AG09309 (cell line): ENCODE data around the gene AFTPH.

Experiments used
- DNase-seq: peaks from one replicate; pipeline ENCODE4 v3.0.0-alpha.2; 2010; ENCODE audit warnings: low read depth
- H3K4me3 ChIP-seq: 2 replicates; pipeline ENCODE4 v1.5.1; 2011; ENCODE audit warnings: mild to moderate bottlenecking, low read depth, low read length, moderate library complexity; ENCODE audit not compliant: control insufficient read depth
- CTCF ChIP-seq: IDR thresholded peaks from 2 replicates; pipeline ENCODE4 v1.5.1; 2011; ENCODE audit warnings: mild to moderate bottlenecking, low read depth, low read length, inconsistent platforms; ENCODE audit not compliant: insufficient read depth, control insufficient read depth; ENCODE audit errors: missing control alignments

Gene AFTPH

GRCh38 chr2:64626146-64626809, 102.2 kb downstream of the AFTPH start:
- TF ChIP-seq CTCF: no peak
- H3K4me3 ChIP-seq: no peak overlapping the region
- DNase-seq: no peak

DNA sequence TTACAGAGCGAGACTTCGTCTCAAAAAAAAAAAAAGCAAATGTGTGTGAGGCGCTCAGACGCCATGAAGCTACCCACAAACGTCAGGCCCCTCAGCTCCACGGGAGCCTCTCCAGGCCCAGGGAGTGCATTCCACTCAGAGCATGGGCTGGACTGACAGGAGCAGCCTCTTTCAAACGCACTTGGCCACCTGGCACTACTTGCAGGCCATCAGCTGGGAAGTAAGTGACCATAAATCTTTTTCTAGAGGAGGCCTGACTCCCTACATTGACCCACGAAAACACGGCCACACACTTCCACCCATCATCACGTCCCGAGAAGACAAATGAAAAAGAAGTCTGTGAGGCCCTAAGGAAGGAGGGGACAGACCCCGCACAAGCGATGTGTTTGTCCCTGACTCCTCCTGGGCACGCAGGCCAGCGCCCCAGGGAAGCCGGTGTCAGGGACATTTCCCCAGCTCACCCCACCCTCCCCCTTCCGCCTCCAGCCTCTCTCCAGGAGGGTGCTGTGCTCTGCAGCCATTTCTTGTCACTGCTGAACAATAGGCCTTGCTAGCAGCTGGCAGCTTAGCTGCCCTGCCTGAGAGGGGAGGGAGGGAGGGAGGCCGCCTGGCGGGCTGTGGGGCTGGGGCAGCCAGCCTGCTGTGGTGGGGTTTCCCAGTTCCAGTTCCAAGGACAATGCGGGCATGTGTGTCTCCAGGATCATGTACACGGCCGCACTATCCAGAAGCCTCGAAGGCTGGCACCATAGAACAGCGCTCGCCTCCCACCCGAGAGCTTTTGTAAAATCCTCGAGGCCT, 103.0 kb downstream of the AFTPH start:
- DNase-seq: no peak
- no peak overlapping the region for H3K4me3 ChIP-seq
- TF ChIP-seq CTCF: no peak

DNA sequence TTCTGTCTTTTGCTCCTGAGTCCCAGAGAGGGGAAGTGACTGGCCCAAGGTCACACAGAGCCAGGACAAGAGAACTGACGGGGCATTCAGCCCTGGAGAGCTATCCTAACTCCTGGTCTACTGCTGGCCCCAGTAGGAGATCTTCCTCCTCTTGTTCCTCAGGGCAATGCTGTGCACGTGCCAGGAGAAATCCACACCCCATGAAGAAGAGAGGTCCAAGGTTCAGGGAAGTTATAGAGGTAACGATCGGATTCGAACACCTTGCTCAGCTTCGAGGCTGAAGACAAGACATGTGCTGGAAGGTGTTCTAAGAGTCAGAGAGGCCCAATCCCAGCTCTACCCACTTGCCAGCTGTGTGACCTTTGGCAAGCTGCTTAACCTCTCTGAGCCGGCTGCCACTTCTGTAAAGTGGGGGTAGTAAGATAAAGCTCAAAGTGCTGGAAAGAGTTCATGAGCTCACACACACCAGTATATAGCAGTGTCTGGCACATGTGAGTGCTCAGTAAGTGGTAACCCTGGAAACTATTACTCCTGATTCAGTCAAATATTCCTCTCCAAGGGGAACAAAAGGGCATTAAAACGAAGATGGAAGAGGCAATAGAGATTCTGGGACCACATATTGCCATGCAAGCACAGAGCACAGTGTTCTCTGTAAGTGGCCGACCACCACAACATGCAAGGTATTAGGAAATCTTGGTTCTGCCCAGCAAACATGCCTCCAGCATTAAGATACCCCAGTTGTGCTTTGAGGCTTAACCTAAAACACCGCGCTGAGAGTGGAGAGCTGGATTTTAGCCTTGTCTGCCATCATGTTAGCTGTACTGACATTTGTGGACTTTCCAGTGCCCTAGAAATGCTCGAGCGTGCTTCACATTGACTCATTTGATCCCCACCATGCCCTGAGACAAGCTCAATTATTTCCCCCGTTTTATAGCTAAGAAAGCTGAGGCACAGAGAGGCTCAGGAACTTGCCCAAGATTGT, 104.0 kb downstream of the AFTPH start:
- no peak for DNase-seq
- no peak overlapping the region for H3K4me3 ChIP-seq
- TF ChIP-seq CTCF: no peak

DNA sequence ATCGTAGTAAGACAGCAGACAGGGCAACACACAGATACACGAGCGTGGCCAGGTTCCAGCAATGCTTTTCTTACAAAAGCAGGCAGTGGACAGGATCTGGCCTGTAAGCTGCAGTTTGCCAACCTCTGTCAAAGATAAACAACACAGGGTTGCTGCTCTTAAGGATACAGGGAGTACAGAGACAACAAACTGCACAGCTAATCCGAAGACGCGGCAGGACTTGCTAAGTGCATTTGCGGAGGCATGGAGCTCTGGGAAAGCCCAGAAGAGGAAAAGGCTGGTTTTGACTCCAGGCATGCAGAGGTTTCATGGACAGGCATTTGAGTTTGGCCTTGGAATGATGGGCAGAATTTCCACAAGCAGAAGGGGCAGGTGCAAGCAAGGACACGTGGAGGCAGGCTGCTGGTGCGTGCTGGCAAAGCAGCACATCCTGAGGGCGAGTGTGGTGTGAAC, 105.2 kb downstream of the AFTPH start:
- DNase-seq: no peak
- H3K4me3 ChIP-seq: no peak overlapping the region
- TF ChIP-seq CTCF: no peak

DNA sequence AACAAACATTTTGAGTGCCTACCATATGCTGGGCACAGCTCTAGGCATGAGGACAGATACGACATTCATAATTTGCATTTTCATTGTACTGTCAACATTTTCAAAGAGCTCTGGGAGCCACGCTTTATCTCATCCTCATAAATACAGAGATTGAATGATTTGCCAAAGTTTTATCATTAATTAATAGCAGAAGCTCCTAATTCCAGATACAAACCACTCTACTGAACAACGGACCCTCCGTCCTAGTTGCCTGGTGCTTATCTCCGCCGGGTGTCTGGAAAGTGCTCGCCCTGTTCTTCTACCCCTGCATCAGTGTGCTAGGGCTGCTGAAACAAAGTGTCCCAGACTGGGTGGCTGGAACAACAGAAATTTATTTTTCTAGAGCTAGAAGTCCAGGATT, 105.7 kb downstream of the AFTPH start:
- no peak for DNase-seq
- no peak overlapping the region for H3K4me3 ChIP-seq
- TF ChIP-seq CTCF: no peak

DNA sequence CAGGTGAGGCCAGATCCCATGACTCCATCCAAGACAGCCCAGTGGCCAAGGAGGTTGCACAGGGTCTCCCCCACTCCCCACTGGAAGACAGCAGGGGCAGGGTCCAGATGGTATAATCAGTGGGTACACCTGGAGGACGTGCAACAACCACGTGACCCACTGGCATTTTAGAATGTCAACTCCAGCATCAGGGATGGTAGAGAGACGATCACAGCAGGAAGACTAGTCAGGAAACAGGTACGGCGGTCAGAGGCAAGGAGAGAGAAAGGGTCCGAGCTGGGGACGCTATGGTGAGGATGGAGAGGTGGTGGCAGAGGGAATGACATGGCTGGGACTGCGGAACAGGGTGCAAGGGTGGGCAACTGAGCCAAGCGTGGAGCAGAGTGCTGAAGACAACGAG, 106.6 kb downstream of the AFTPH start:
- no peak for TF ChIP-seq CTCF
- no peak overlapping the region for H3K4me3 ChIP-seq
- DNase-seq: no peak
